Measurements from ENCODE around the gene CHCHD3.

Gene CHCHD3

DNA sequence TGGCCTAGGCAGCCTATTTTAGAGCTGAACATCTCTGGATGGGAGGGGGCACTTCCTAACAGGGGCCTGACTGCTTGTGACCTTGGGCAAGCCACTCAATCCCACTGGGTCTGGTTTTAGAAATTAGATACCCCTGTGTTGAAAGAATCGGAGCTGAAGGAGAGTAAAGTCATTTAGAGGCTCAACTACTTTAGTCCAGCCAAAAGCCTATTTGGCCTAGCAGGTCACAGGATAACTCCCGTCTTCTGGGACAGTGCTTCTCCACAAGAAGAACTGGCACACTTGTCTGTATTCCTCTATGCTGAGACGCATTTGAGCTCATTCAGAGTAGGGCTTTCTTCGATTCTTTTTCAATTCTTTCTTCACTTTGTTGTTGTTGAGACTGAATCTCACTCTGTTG lies 224.2 kb downstream of the CHCHD3 start:
- FAIRE-seq = no peak

DNA sequence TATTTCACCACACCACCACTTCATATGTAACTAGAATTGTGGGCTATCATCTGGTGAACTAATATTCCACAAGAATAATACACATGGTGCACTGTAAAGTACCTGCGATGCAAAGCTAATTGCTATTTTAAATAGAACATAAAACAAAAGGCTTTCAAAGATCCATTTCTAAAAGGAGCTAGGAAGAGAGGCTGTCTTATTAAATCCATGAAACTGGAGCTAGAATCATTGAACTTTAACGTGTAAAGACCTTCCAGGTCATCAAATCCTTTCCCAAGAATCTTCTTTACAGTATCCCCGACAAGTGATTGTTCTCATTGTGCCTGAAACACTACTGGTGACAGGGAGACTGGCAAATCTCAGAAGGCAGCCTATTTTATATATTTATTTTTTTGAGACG lies 224.9 kb downstream of the CHCHD3 start:
- no peak for FAIRE-seq

DNA sequence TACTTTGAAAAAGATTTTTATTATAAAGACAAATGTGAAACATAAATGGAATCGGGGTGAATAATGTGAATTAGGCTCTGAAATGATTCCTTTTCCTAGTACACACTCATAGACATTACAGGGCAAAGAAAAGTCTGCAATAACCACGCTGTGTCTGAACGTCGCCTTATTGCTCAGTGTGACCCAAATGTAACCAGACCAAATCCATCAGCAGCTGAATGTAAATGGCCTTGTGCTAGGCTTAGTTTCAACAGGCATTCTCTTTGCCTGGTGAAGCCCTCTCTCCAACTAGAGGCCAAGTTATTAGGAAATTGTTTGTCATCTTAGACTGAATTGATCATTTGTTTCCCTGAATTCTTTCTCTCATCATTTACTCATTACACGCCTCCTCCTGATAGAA lies 225.5 kb downstream of the CHCHD3 start:
- no peak for FAIRE-seq

DNA sequence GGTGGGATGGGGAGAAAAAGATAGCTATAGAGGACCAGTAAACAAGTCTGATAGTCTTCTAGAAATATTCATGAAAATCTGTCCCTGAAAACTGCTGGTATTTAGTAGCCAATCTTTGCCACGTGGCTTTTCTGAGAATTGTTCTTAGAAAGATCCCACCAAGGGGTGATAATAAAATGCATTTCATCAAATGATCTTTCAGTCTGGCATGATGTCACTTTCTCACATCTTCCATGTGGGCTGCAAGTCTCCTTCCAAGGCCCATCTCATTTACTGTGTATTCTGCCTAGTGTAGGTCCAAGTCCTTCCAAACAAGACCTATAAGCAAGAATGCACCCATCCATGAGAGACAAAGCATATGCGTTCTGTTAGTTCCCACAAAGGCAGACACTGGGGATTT lies 226.0 kb downstream of the CHCHD3 start:
- no peak for FAIRE-seq

DNA sequence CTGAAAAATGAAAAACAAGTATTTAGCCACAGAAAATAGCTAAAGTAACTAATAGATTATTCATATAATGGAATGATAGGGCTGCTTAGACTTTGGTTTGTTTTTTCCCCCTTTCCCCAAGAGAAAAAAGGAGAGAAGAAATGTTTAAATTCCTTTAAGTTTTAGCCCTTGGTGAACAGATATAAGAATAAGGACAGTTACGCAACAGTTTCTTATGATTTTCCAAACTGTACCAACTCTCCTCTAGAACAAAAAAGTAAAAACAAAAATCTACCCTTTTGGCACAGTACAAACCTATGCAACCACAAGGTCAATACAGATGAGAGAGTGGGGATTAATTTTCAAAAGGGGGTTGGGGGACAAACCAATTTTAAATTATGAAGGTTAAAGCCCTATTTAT lies 227.7 kb downstream of the CHCHD3 start:
- FAIRE-seq = no peak

DNA sequence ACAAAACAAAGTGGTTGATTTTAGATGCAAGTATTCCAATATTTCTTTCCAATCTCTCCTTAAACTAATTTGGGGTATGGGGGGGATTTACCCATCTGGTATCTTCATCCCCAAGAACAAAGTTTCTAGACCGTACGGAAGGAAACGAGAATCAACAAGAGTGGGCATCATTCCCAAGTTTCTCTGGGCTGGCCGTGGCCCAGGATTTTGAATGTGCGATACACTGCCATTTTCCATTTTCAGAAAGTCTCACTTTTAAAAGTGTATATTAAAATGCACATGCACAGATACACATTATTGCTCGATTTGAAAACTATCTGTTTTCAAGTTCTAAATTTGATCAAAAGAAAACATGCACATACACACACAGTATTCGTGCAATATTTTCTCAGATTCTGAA lies 234.5 kb downstream of the CHCHD3 start:
- no peak for FAIRE-seq

DNA sequence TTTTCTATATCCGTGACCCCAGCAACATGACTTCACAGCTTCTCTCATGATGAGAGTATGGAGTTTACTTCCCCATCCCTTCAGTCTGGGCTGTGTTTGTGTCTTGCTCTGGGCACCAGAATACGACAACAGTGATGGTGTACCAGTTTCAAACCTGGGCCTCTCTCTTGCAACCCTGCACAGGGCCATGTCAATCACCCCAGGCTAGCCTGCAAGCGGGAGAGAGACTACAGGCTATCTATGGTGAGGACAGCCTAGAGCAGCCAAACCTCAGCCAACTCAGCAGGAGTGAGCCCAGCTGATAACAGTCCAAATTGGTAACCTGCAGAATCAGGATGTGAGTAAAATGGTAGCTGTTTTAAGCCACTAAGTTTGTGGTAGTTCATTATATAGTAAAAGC lies 235.8 kb downstream of the CHCHD3 start:
- FAIRE-seq = no peak

DNA sequence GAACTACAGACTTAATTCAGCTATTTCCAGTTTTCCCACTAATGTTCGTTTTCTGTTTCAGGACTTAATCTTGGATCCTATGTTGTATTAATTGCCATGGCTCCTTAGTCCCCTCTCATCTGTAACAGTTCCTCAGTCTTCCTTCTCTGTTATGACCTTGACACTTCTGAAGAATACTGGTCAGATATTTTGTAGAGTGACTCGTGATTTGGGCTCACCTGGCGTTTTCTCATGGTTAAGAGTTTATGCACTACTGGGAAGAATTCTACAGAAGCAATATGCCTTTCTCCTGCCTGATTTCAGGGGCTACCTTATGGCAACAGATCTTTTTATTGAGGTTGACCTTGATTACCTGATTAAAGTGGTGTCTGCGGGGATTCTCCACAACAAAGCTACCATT lies 239.4 kb downstream of the CHCHD3 start:
- no peak for FAIRE-seq

DNA sequence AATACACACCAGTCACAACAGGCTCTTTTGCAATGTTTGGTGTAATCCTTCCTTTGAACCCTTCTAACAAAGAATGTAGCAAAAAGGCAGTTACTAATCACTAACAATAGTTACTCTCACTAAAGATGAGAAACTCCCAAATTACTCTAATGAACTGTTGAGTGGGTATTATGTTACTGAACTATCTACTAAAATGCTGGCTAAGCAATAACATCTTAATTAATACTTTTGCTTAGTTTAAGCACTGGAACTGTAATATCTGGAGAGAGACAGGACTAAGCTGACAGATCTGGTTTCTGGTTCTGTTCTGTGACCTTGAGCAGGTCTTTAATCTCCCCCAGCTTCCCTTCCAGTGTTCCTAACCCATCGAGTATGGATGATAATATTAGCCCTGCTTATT lies 241.7 kb downstream of the CHCHD3 start:
- no peak for FAIRE-seq

DNA sequence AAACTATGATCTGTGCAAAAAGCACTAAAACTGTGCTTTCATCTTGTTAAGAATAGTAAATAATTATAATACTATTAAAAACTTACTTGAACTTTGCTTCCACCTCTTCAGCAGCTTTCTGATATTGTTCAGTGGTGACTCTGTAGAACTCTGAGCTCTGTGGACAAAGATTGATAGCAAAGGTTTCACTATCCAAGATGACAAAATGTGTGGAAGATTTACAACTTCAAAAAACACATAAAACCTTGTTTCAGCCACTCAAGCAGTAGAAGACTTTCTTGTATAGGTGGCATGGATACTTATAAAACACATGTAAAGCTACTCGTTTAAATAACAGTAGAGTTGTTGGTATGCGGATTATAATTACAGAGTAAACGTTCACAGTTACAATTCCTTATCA lies 243.6 kb downstream of the CHCHD3 start:
- no peak for FAIRE-seq

DNA sequence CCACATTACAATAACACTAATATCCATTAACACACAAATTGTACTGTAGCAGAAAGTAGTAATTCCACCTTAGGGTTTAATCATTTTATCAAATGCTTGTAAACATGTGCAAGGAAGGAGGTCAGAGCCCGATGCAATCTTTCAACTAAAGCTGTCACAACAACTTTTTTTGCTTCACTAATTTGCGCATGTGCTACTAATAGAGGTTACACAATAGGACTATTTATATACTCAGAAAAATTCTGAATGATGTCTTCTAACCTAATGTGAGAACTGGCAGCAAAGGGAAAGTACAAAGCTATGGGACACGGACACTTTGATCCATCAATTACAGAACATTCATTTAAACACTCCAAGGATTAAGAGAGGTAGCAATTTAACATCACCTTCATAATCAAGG lies 244.4 kb downstream of the CHCHD3 start:
- FAIRE-seq = no peak

DNA sequence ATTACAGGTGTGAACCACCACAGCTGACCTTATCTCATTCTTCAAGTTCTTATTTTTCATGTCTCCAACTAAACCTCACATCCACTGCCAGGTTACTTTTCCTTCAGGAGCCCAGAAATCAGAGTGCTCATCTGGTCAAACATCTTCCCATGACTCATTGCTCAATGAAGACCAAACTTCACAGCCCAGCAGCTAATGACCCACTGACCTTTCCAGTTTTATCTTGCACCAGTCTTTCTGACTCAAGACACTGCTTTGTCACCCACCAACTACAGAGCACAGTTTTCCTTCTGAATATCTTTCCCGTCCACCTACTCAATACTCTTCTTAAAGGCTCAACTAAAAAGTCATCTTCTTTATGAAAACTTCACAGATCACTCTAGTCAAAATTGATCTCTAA lies 245.1 kb downstream of the CHCHD3 start:
- no peak for FAIRE-seq

DNA sequence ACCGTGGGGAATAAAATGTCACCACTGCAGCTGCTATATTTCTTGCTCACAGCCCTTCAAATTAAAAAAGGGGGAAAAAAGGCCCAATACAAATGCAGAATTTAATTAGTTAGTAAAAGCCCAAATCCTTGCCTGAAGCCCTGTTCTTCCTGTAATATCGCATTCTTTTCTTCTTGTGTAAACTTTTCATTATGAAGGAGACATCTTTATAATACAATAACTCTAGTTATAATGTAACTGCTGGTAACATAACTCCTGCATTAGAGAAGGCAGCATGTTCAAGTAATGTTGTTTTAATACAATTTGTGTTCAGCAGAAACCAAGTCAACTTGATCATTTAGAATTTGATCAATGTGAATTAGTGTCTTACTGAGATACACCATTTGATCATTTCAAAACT lies 250.9 kb downstream of the CHCHD3 start:
- no peak for FAIRE-seq

DNA sequence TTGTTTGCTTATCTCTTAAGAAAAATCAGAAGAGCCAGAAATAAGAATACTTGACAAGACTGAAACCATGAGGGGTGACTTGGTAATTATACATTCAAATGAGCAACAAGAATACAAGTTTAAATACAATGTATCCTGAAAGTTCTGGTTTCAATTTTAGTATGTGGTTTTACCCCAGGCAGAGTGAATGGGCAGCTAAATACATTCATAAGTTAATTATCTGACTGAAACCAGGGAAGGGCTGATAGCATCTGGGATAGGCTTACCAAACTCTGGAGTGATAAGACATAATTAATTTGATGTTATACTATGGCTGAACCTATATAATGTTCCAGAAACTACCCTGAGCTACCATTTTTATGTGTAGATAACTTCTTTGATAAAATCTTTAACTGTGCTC lies 253.4 kb downstream of the CHCHD3 start:
- no peak for FAIRE-seq

DNA sequence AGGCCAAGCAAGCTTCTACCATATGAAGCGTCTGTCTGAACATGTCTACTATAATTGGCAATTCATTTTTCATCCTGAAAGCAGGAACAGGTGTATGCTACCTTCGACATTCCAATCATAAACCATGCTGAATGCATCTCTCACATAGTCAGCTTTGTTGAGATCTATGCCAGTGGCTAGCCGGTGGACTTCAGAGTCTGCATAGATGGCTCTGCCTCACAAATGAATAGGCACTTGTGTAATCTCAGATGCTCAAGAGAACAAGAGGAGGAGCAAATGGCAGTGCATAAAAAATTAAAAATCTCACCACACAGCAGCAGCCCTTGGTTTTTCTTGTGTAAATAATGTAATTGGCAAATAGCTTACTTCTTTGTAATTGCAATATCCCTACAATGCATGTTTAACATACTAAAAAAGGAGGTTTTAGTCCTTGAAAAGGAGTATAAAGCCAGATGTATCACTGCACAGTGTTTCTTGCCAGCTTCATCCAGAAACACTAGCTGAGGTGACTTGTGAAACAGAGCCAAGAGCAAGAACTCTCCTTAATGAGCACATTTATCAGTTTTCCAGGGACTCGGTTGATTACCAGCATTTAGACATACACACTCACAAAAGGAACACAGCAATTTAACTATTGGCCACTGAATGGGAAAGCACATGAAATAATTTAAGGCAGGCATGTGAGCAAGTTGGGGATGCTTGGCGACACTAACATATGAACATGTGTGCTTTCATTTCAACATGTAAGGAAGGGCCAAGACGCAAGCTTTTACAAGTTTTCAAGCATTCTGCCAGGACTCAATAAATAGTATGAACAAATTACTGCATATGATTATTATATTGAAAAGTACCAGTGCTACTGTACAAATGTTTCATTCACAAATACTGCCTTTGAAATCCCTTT lies 255.7 kb downstream of the CHCHD3 start:
- FAIRE-seq = no peak

DNA sequence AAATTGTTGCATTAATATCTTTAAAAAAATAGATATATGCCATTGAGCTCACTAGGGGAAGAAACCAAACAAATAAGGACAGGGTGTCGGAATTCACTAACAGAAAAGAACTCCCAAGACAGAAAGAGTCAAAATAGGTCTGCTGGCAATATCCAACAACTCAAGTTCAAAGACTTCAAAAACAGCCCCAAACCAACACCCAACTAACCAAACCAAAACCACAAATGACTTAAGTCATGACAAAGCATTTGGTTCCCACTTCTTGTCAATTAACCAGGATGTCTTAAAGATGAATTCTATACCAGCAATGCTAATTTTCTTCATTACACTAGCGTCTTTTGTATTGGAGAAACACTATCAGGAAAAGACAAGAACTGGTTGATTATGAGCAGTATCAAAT lies 256.7 kb downstream of the CHCHD3 start:
- no peak for FAIRE-seq

DNA sequence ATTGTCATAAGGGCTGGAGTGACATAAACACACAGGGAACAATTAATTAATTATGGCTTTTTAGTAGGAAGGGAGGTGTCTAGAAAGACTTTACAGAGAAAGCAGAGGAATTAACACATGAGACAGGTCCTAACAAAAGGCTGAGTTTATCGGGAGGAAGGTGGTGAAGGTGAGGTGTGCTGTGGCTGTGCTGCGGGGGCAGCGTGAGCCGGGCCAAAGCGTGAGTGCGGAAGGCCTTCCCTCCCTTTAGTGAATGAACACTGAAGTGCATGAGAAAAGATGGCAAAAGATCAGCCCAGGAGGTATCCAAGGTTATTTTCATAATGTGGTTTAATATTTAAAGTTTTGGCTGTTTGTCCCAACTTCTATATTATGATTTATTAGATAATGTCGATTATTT lies 262.2 kb downstream of the CHCHD3 start:
- FAIRE-seq = no peak

DNA sequence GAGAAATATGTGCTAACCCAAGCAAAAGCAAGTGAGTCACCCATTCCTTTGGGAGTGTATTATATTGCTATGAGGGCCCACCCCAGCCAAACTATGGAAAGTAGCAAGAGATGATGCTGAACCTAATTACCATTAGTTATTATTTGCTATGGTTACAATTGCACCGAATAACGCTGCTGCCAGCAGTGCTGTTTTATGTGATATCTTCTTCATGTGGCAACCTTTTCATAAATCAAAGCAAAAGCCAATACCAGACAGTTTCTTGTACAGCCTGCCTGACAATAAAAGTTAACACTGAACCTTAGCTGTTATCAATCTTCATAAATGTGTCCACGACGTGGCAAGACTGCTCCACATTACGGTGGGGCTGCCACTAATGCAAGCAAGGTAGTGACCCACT lies 263.9 kb downstream of the CHCHD3 start:
- no peak for FAIRE-seq

DNA sequence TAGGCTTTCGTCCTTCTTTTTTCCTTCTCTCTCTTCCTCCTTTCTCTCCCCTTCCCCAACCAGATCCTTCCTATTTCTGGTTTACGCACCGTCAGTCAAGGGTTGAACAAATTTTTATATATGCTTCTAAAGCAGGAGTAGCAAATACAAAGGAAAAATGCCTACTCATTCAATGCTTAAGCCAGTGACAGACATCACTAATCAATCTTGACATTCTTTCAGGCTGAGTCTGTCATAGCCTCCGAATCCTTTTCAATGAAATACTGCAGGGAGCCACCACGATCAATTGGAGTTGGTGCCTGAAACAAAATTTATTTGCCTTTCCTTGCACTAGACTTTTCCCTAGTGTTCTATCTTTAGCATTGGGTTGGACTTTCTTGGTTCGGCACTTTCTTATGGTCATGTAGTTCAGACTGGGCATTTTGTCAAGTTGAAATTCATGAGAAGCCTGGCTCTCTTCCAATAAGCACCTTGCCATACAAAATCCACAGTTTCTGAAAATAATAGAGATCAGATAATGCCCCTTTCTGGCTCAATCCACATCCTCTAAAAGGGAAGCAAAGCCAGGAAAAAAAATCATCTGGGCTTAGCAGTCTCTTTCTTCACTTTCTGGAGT lies 266.1 kb downstream of the CHCHD3 start:
- no peak for FAIRE-seq

DNA sequence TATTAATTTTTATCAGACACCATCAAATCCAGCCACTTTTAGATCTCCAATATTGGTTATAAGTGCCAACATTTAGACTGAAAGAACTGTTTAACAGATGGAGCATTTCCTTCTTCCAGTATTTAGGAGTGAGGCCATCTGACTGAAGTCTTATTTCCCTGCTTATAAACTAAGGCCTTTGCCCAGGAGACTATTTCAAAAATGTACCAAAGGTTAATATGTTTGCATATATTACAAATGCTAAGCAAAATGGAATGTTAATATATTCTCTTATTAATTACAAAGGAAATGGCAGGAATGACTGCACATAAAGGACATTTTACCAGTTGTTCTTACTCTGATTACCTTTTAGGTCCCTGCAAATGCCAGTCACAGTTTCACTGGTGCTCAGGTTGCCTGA lies 266.8 kb downstream of the CHCHD3 start:
- FAIRE-seq = no peak

DNA sequence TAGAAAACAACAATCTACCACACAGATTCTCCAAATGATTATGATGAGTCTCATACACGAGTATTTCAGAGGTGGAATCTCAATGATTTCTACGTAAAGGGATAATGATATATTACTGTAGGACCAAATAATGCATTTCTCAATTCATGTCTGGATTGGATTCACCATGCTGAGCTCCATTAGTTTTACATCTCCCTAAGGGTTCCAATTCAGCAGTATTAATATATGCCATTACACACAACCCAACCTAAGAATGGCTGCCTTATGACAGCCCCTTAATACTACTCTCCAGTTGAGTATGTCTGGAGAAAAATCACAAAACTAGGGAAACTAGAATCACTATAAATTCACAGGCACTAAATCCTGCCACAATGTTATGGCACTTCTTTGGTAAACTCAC lies 271.3 kb downstream of the CHCHD3 start:
- FAIRE-seq = no peak

DNA sequence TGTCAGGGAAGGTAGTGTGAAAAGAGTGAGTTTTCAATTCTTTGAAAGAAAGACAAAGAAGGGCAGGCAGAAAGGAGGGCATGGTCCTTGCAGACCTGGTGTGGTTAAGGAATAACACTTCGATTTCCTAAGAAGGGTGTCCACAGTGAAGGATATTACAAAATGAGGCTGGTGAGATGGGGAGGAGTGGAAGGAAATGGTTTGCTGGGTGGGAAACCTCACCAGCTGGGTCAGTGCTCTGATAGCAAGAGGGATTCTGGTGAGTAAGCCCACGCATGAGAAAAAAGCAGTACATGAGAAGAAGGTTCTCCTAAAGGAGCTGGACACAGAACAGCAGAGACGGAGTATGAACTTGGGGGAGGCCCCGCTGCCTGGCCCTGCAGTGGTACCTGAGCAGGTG lies 275.1 kb downstream of the CHCHD3 start:
- no peak for FAIRE-seq

DNA sequence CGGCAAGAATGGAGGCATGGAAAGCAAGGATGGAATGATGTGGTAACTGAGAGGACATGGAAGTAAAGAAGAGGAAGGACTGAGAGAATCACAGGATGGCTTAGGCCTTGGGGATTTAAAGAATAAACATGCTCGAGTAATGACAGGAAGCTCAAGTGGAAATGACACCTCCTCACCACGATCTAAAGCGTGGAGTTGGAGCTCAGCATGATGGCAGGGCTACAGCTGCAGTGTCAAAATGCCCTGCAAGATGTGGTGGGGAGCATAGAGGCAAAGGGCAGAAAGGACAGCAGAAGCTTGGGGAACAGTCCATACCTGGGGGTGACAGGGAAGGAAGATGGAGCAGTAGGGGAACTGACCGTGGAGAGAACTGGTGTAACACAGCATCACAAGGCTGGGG lies 276.1 kb downstream of the CHCHD3 start:
- FAIRE-seq = no peak

DNA sequence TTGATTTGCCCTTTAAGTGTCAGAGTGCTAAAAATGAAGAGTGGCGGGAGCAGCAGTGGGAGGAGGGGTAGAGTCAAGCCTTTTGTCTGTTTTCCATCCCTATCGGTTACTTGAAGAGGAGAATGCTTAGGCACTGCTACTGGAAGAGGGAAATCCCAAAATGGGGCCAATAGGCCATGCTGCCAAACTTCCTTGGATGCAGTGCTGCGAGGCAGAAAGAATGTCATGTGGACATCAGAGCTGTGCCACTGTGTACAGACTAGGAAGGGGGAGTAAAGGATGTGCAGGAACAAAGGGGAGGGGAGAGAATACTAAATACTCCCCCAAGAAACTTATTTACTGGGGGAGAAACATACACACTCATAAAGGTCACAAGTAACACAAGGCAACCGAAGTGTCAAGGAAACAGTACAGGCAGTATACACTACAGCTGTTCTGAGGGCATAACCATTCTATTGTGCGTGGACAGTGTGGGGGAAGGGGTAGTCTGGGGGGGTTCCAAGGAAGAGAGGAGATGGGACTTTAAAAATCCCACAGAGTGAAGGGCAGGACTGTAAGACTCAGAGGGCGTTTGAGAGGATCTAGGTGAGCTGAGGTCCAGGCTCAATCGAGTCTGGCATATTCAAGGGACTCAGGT lies 276.9 kb downstream of the CHCHD3 start:
- FAIRE-seq = no peak
